ENCODE measurements around the gene PLD4.

PLD4 gene

GRCh38 chr14:104894331-104895206 lies 30.1 kb upstream of the PLD4 start:
- Histone ChIP-seq H3K4me3 (ENCODE audit: extremely low read depth, insufficient read depth, low read length, poor library complexity, severe bottlenecking) (no peak overlapping the region), H3K27ac (ENCODE audit: low read depth, low read length, severe bottlenecking) (no peak overlapping the region), H3K9me3 (ENCODE audit: control insufficient read depth, low read length) (no peaks in the 10 kb centered on the region), H3K4me1 (ENCODE audit: control insufficient read depth, insufficient read depth, low read length, poor library complexity, severe bottlenecking) (no peaks in the 10 kb centered on the region), H3K36me3 (ENCODE audit: control insufficient read depth, insufficient read depth, low read length) (no peaks in the 10 kb centered on the region)
- 93 to 98% methylated on average over 23 to 25 of the region's 30 CpGs for WGBS, 2 experiments (ENCODE audit: insufficient coverage in 2 of 2)

DNA sequence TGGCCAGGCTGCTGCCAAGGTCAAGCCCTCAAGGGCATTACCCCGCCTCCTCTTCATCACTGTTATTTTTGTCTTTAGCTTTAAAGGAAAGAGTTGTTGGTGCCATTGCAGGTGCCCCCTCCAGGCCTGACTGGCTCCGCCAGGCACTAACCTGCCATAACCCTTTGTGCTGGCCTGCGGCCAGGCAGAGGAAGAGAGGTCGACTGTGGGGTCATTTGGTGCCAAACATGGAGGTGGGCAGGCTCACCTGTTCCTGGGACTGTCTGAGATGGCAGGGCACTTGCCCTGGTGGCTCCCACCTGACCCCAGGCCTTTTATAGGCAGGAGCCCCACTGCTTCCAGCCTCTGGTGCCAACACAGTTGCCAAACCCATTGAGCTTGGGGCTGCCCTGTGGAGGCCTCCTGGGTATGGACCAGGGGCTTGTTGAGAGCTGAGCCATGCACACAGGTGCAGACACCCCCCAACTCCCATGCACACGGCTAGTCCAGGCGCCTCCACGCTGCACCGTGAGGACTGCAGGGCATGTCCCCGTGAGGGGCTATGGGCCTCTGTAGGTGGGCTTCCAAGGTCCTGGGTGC lies 29.4 kb upstream of the PLD4 start:
- Histone ChIP-seq H3K4me1 (ENCODE audit: control insufficient read depth, insufficient read depth, low read length, poor library complexity, severe bottlenecking) (no peaks in the 10 kb centered on the region), H3K27ac (ENCODE audit: low read depth, low read length, severe bottlenecking) (no peak overlapping the region), H3K4me3 (ENCODE audit: extremely low read depth, insufficient read depth, low read length, poor library complexity, severe bottlenecking) (no peak overlapping the region), H3K9me3 (ENCODE audit: control insufficient read depth, low read length) (no peaks in the 10 kb centered on the region), H3K36me3 (ENCODE audit: control insufficient read depth, insufficient read depth, low read length) (no peaks in the 10 kb centered on the region)
- 95 to 98% methylated on average over 8 of the region's 9 CpGs for WGBS, 2 experiments (ENCODE audit: insufficient coverage in 2 of 2)

- H3K36me3 ChIP-seq (ENCODE audit: control insufficient read depth, insufficient read depth, low read length): no peaks in the 10 kb centered on the region
- H3K4me1 ChIP-seq (ENCODE audit: control insufficient read depth, insufficient read depth, low read length, poor library complexity, severe bottlenecking): no peaks in the 10 kb centered on the region
- H3K4me3 ChIP-seq (ENCODE audit: extremely low read depth, insufficient read depth, low read length, poor library complexity, severe bottlenecking): no peak overlapping the region
- no peak overlapping the region for H3K27ac ChIP-seq (ENCODE audit: low read depth, low read length, severe bottlenecking)
- WGBS, 2 experiments (ENCODE audit: insufficient coverage in 2 of 2): 92 to 93% methylated on average over 26 of the region's 34 CpGs
- no peaks in the 10 kb centered on the region for H3K9me3 ChIP-seq (ENCODE audit: control insufficient read depth, low read length)
Observed at GRCh38 chr14:104895786-104896661, 28.7 kb upstream of the PLD4 start.

- H3K4me1 ChIP-seq (ENCODE audit: control insufficient read depth, insufficient read depth, low read length, poor library complexity, severe bottlenecking): no peaks in the 10 kb centered on the region
- no peak overlapping the region for H3K27ac ChIP-seq (ENCODE audit: low read depth, low read length, severe bottlenecking)
- WGBS, 2 experiments (ENCODE audit: insufficient coverage in 2 of 2): 91 to 93% methylated on average over 33 to 34 of the region's 37 CpGs
- no peak overlapping the region for H3K4me3 ChIP-seq (ENCODE audit: extremely low read depth, insufficient read depth, low read length, poor library complexity, severe bottlenecking)
- H3K9me3 ChIP-seq (ENCODE audit: control insufficient read depth, low read length): no peaks in the 10 kb centered on the region
- H3K36me3 ChIP-seq (ENCODE audit: control insufficient read depth, insufficient read depth, low read length): no peaks in the 10 kb centered on the region
Observed at GRCh38 chr14:104897330-104898194, 27.1 kb upstream of the PLD4 start.

GRCh38 chr14:104898195-104898558 lies 26.5 kb upstream of the PLD4 start:
- 89 to 95% methylated on average over 5 to 6 of the region's 7 CpGs for WGBS, 2 experiments (ENCODE audit: insufficient coverage in 2 of 2)
- Histone ChIP-seq H3K4me3 (ENCODE audit: extremely low read depth, insufficient read depth, low read length, poor library complexity, severe bottlenecking) (no peak overlapping the region), H3K27ac (ENCODE audit: low read depth, low read length, severe bottlenecking) (no peak overlapping the region), H3K9me3 (ENCODE audit: control insufficient read depth, low read length) (no peaks in the 10 kb centered on the region), H3K4me1 (ENCODE audit: control insufficient read depth, insufficient read depth, low read length, poor library complexity, severe bottlenecking) (no peaks in the 10 kb centered on the region), H3K36me3 (ENCODE audit: control insufficient read depth, insufficient read depth, low read length) (no peaks in the 10 kb centered on the region)

DNA sequence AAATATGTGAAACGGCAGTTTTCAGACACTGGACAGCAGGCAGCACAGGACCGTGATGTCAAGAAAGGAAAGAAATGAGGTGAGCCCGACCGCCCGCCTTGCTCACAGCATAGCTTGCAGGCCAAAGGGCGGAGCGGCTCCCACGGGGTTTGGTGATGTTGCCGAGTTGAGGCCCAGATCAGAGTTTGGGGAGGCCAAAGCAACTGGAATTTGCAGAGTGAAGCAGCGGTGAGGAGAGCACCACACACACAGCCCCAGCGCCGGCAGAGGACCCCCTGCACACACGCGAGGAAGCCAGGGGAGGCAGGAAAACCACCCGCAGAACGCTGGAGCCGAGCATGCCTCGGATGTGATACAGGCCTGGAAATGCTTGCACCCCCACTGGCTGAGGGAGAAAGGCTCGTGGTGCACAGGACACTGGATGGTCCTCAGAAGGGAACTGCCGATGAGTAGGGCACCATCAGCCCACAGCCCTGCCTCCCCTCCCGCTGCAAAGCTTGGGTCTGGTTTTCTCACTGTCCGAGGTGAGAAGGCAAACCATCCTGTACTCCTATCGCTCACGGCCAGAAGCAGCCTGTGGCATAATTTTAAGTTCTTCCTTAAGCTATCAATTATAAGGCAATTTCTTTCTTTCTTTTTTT lies 25.7 kb upstream of the PLD4 start:
- no peaks in the 10 kb centered on the region for H3K4me1 ChIP-seq (ENCODE audit: control insufficient read depth, insufficient read depth, low read length, poor library complexity, severe bottlenecking)
- H3K9me3 ChIP-seq (ENCODE audit: control insufficient read depth, low read length): no peaks in the 10 kb centered on the region
- no peak overlapping the region for H3K4me3 ChIP-seq (ENCODE audit: extremely low read depth, insufficient read depth, low read length, poor library complexity, severe bottlenecking)
- H3K36me3 ChIP-seq (ENCODE audit: control insufficient read depth, insufficient read depth, low read length): no peaks in the 10 kb centered on the region
- no peak overlapping the region for H3K27ac ChIP-seq (ENCODE audit: low read depth, low read length, severe bottlenecking)
- WGBS, 2 experiments (ENCODE audit: insufficient coverage in 2 of 2): 88% methylated on average over 19 to 22 of the region's 24 CpGs

DNA sequence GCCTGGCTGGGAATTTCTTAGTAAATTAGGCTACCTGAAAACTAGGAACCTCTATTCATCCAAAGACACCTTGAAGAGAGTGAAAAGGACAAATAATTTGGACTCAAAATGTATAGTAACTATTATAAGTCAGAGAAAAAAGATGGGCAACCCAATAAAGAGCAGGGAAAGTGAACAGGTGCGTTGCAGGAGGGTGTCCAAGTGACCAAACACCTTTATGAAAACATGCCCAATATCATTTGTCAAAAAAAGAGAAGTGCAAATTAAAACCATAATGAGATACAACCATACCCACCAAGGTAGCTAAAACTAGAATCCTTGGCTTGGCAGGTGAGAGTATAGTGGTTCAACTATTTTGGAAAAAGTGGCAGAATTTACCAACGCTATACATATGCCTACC lies 24.9 kb upstream of the PLD4 start:
- no peaks in the 10 kb centered on the region for H3K9me3 ChIP-seq (ENCODE audit: control insufficient read depth, low read length)
- no peaks in the 10 kb centered on the region for H3K36me3 ChIP-seq (ENCODE audit: control insufficient read depth, insufficient read depth, low read length)
- H3K4me1 ChIP-seq (ENCODE audit: control insufficient read depth, insufficient read depth, low read length, poor library complexity, severe bottlenecking): no peaks in the 10 kb centered on the region
- 88% methylated on average over 1 of the region's 2 CpGs; no CpG with 5 or more reads in 1 of the 2 experiments for WGBS, 2 experiments (ENCODE audit: insufficient coverage in 2 of 2)
- no peak overlapping the region for H3K4me3 ChIP-seq (ENCODE audit: extremely low read depth, insufficient read depth, low read length, poor library complexity, severe bottlenecking)
- no peak overlapping the region for H3K27ac ChIP-seq (ENCODE audit: low read depth, low read length, severe bottlenecking)

GRCh38 chr14:104900639-104901512 lies 23.8 kb upstream of the PLD4 start:
- Histone ChIP-seq H3K27ac (ENCODE audit: low read depth, low read length, severe bottlenecking) (no peak overlapping the region), H3K9me3 (ENCODE audit: control insufficient read depth, low read length) (no peaks in the 10 kb centered on the region), H3K4me3 (ENCODE audit: extremely low read depth, insufficient read depth, low read length, poor library complexity, severe bottlenecking) (no peak overlapping the region), H3K36me3 (ENCODE audit: control insufficient read depth, insufficient read depth, low read length) (no peaks in the 10 kb centered on the region), H3K4me1 (ENCODE audit: control insufficient read depth, insufficient read depth, low read length, poor library complexity, severe bottlenecking) (no peaks in the 10 kb centered on the region)
- WGBS, 2 experiments (ENCODE audit: insufficient coverage in 2 of 2): 83 to 92% methylated on average over 3 to 6 of the region's 12 CpGs

DNA sequence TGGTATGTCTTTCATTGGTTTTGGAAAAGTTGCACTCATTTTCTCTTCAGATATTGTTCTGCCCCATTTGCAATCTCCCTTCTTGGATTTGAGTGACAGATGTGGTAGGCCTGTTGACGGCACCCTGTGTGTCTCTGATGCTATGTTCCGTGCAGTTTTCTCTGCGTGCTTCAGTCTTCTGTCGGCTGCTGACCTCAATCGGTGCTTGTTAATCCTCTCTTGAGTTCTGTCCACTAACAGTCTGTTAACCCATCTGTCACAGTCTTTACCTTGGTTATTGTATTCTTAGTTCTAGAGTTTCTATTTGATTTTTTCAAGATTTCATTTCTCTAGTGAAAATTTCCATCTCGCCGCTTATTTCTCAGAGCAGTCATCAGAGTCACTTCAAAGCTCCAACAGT lies 20.7 kb upstream of the PLD4 start:
- 82 to 89% methylated on average over 4 to 5 of the region's 7 CpGs for whole genome bisulfite sequencing, 2 experiments (ENCODE audit: insufficient coverage in 2 of 2)
- Histone ChIP-seq H3K4me3 (ENCODE audit: extremely low read depth, insufficient read depth, low read length, poor library complexity, severe bottlenecking) (no peak overlapping the region), H3K4me1 (ENCODE audit: control insufficient read depth, insufficient read depth, low read length, poor library complexity, severe bottlenecking) (no peaks in the 10 kb centered on the region), H3K36me3 (ENCODE audit: control insufficient read depth, insufficient read depth, low read length) (no peaks in the 10 kb centered on the region), H3K27ac (ENCODE audit: low read depth, low read length, severe bottlenecking) (no peak overlapping the region), H3K9me3 (ENCODE audit: control insufficient read depth, low read length) (peaks cover 9% of the 10 kb centered on the region)

All from mesodermal cell (in vitro differentiated cells).